Fibroblast of skin of left biceps (primary cell): Measurements from ENCODE around the gene SPEF2.
"Not testable (repeated sequence)": the region's sequence is repeated elsewhere in the genome, so short reads cannot be mapped to it uniquely, and the experiment has no call there.

Experiments
- DNase-seq, 2 experiments: peaks; one replicate each; pipeline ENCODE4 v3.0.0-alpha.2; 2013; ENCODE audit warnings: low read depth in 2 of 2

SPEF2 gene

GRCh38 chr5:35819668-35820067 is 202.0 kb downstream of the SPEF2 start:
- no peak for DNase-seq

- DNase-seq = no peak
Observed at GRCh38 chr5:35820735-35821134, 203.1 kb downstream of the SPEF2 start.

GRCh38 chr5:35821513-35821912 is 203.8 kb downstream of the SPEF2 start:
- no peak for DNase-seq

- no peak for DNase-seq
Observed at GRCh38 chr5:35822511-35822910, 204.8 kb downstream of the SPEF2 start.

GRCh38 chr5:35823347-35824098 is 205.9 kb downstream of the SPEF2 start:
- DNase-seq = no peak

- DNase-seq = no peak
Observed at GRCh38 chr5:35826056-35826455, 208.4 kb downstream of the SPEF2 start.

DNA sequence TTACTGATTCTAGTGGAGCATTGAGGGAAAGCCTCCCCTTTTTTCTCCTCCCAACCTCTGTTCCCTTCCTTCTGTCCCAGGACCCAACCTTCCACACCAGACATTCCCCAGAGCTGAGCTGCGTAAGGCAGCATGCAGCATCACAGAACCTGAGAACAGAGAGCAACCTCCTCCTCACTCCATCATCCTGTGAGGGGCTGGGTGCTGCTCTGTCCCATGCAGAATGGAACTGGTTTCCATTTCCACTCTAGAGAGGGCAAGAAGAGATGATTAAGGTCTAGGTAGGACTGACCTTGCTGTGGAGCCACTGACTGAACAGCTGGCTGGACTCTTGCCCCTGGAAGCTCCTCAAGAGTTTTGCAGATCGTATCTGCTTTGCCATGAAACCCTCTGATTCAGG is 208.9 kb downstream of the SPEF2 start:
- no peak for DNase-seq

- no peak for DNase-seq
Observed at GRCh38 chr5:35828082-35828598, 210.5 kb downstream of the SPEF2 start.

DNA sequence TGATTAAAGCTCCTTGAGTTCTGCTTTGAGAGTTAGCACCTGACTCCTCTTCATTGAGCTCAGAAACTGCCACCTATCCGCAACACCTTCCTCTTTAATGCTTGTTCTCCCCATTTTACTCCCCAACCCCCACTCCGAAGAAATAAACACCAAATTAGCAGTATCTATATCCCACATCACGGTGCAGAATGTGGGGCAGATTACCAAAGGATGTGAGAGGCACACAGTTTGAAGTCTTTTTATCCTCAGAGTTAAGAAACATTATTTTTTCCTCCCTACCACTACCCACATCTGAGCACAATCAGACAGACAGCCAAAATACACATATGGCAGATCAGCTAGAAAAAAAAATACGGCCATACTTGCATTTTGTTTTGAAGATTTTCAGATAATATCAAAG is 212.9 kb downstream of the SPEF2 start:
- no peak for DNase-seq

DNA sequence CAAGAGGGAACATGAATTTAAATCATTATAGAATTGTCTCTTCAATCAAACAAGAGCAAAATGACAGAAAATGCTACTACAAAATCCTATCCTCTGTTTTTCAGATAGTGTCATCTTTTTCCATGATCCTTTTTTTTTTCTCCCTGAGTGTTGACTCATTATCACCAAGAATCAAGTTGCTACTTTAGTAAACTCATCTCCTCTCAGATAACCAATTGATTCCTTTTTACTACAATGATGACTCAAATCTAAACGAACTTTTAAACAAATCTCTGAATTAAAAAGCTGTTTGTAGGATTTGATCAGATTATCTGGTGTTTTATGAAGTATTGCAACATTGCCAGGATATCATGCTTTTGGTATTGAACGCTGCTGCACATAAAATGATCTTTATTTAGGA is 215.1 kb downstream of the SPEF2 start:
- DNase-seq = no peak

- no peak for DNase-seq
Observed at GRCh38 chr5:35833224-35833623, 215.6 kb downstream of the SPEF2 start.

GRCh38 chr5:35835796-35836742 is 218.4 kb downstream of the SPEF2 start:
- DNase-seq = no peak

GRCh38 chr5:35838370-35839042 is 220.8 kb downstream of the SPEF2 start:
- DNase-seq = no peak

DNA sequence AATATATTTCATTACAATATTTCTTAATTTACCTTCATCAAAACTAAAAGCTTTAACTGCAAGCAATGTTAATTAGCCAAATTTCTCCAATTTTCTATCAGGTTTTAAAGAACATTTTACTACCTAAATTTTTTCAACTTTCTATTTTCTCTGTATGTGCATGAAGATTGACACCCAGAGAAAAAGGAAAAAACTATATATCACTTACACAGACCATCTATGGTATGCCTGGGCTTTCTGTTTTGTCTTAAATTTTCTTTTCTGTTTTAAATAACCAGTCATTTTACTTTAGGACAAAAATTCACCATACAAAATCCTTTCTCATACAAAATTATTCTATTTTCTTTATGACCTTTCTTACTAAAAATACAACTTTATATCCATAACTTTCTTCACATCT is 225.2 kb downstream of the SPEF2 start:
- DNase-seq = no peak

DNA sequence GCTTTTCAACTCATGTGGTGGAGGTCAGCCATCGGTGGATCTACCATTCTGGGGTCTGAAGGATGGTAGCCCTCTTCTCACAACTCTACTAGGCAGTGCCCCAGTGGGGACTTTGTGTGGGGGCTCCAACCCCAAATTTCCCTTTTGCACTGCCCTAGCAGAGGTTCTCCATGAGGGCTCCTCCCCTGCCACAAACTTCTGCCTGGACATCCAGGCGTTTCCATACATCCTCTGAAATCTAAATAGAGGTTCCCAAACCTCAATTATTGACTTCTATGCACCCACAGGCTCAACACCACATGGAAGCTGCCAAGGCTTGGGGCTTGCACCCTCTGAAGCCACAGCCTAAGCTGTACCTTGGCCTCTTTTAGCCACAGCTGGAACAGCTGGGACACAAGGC is 227.8 kb downstream of the SPEF2 start:
- DNase-seq = not testable (repeated sequence)

GRCh38 chr5:35847491-35847890 is 229.8 kb downstream of the SPEF2 start:
- DNase-seq = no peak

GRCh38 chr5:35847961-35848360 is 230.3 kb downstream of the SPEF2 start:
- DNase-seq = no peak

- no peak for DNase-seq
Observed at GRCh38 chr5:35849860-35850259, 232.2 kb downstream of the SPEF2 start.

- no peak for DNase-seq
Observed at GRCh38 chr5:35850967-35851680, 233.5 kb downstream of the SPEF2 start.

- DNase-seq = no peak
Observed at GRCh38 chr5:35852084-35852734, 234.5 kb downstream of the SPEF2 start.

GRCh38 chr5:35852773-35853172 is 235.1 kb downstream of the SPEF2 start:
- DNase-seq = no peak
